Measurements from ENCODE around the gene TIRAP.

The TIRAP gene

DNA sequence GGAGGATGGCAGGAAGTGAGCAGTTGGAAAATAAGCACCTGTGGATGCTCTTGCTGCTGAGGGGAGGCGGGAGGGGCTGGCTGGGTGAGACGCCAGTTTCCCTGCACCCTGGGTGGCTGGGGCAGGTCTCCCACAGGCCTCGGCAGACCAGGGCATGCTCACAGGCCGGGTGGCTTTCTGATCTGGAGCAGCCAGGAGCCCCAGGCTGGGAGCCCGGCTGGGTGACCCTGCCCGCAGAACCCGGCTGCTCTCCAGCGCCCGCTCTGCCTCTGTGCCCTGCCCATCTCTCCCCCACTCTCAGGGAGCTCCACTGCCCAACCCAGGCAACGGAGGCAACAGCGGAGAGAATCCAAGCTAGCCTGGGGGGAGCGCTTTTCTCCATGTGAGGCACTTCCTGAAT is 45.6 kb downstream of the TIRAP start:
- Histone ChIP-seq H3K9ac (no peak overlapping the region), H3K4me2 (no peak overlapping the region), H3K27ac (no peak overlapping the region), H3K4me1 (ENCODE audit: low read depth, poor library complexity, severe bottlenecking) (no peaks in the 10 kb centered on the region), H2AFZ (ENCODE audit: low read depth) (no peak overlapping the region), H3K36me3 (ENCODE audit: insufficient read depth) (no peaks in the 10 kb centered on the region), H3K27me3 (ENCODE audit: insufficient read depth, low read depth) (no peaks in the 10 kb centered on the region), H3K79me2 (ENCODE audit: insufficient read depth, low read depth) (no peaks in the 10 kb centered on the region), H4K20me1 (ENCODE audit: insufficient read depth) (no peaks in the 10 kb centered on the region), H3K4me3 (IDR thresholded peaks at IDR 0.05; ENCODE audit: insufficient read depth, low read depth, low read length) (no peak overlapping the region)
- TF ChIP-seq, protein P1, sequence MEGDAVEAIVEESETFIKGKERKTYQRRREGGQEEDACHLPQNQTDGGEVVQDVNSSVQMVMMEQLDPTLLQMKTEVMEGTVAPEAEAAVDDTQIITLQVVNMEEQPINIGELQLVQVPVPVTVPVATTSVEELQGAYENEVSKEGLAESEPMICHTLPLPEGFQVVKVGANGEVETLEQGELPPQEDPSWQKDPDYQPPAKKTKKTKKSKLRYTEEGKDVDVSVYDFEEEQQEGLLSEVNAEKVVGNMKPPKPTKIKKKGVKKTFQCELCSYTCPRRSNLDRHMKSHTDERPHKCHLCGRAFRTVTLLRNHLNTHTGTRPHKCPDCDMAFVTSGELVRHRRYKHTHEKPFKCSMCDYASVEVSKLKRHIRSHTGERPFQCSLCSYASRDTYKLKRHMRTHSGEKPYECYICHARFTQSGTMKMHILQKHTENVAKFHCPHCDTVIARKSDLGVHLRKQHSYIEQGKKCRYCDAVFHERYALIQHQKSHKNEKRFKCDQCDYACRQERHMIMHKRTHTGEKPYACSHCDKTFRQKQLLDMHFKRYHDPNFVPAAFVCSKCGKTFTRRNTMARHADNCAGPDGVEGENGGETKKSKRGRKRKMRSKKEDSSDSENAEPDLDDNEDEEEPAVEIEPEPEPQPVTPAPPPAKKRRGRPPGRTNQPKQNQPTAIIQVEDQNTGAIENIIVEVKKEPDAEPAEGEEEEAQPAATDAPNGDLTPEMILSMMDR (conservative IDR thresholded peaks at IDR 0.05; ENCODE audit: low read depth, low read length): no peak

DNA sequence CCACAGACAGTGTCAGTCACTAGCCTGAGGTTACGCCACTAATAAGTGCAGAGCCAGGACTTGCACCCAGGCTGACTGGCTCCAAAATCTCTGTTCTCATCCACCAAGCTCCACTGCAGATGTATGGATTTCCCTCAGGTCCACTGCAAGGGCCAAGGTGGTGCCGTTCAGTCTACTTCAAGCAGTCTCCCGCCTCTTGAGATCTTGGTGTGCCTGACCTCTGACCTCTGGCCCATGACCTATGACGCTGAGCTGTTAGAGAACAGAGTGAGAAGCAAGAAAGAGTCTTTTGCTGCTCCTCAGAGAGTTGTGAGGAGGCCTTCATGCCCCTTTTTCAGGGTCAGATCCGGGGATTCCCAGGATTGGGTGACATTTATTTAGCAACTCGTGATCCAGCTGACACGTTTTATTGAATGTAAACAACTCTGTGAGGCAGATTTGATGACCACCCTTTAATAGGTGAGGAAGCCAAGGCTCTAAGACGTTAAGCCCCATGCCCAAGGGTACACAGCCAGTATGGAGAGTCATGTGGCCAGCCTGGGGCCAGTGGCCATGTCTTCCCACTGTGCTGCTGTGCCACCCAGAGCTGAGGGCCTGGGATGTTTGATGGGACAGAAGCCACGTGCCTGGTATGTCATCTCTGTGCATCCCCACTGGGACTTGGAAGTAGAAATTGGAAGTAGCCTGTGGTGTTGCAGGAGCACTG is 46.2 kb downstream of the TIRAP start:
- no peaks in the 10 kb centered on the region for H4K20me1 ChIP-seq (ENCODE audit: insufficient read depth)
- no peak overlapping the region for H3K4me3 ChIP-seq (IDR thresholded peaks at IDR 0.05; ENCODE audit: insufficient read depth, low read depth, low read length)
- no peaks in the 10 kb centered on the region for H3K36me3 ChIP-seq (ENCODE audit: insufficient read depth)
- no peak overlapping the region for H3K9ac ChIP-seq
- no peaks in the 10 kb centered on the region for H3K27me3 ChIP-seq (ENCODE audit: insufficient read depth, low read depth)
- no peaks in the 10 kb centered on the region for H3K79me2 ChIP-seq (ENCODE audit: insufficient read depth, low read depth)
- no peak overlapping the region for H2AFZ ChIP-seq (ENCODE audit: low read depth)
- H3K4me1 ChIP-seq (ENCODE audit: low read depth, poor library complexity, severe bottlenecking): no peaks in the 10 kb centered on the region
- no peak overlapping the region for H3K4me2 ChIP-seq
- TF ChIP-seq, protein P1 (conservative IDR thresholded peaks at IDR 0.05; ENCODE audit: low read depth, low read length): no peak
- no peak overlapping the region for H3K27ac ChIP-seq

DNA sequence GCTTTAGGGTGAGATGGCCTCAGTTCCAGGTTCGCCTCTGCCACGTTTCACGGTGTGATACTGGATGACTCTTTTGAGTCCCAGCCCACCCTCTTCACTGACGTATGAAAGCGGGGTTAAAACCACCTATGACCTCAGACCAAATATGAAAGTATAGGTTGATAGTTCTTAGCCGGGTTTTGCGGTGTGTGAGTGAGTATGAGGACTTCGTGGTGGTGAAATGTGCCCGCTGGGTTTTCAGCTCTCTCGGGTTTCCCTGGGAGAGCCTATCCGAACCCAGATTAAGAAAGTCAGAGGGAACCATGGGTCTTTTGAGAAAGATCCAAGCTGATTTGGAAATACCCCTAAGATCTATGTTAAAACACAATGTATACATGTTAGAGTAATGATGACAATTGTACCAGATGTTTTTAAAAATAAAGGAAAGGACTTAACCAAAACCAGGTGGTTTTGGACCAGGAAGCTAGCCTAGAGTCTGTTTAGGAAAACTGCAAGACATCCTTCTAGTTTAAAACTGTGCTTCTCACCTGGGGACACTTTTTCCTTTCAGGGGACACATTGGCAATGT is 46.8 kb downstream of the TIRAP start:
- Histone ChIP-seq H3K9ac (no peak overlapping the region), H3K79me2 (ENCODE audit: insufficient read depth, low read depth) (no peaks in the 10 kb centered on the region), H3K4me1 (ENCODE audit: low read depth, poor library complexity, severe bottlenecking) (no peaks in the 10 kb centered on the region), H3K4me2 (no peak overlapping the region), H4K20me1 (ENCODE audit: insufficient read depth) (no peaks in the 10 kb centered on the region), H3K27me3 (ENCODE audit: insufficient read depth, low read depth) (no peaks in the 10 kb centered on the region), H2AFZ (ENCODE audit: low read depth) (no peak overlapping the region), H3K4me3 (IDR thresholded peaks at IDR 0.05; ENCODE audit: insufficient read depth, low read depth, low read length) (no peak overlapping the region), H3K36me3 (ENCODE audit: insufficient read depth) (no peaks in the 10 kb centered on the region), H3K27ac (no peak overlapping the region)
- TF ChIP-seq, protein P1 (conservative IDR thresholded peaks at IDR 0.05; ENCODE audit: low read depth, low read length): no peak

DNA sequence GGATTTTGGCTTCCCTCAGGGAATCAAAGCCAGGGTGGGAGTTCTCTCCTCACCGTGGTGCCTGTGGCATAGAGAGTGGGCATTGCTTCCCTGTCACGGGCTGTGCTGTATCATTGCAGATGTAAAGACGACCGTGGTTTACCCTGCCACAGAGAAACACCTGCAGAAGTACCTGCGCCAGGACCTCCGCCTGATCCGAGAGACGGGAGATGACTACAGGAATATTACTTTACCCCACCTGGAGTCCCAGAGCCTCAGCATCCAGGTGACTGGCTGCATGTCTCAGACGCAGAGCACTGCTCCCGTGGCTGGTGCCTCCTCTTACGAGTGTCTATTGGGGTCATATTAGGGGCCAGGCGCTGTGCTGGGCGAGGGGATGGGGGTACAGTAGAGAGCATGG is 48.4 kb downstream of the TIRAP start:
- no peak overlapping the region for H3K4me2 ChIP-seq
- no peaks in the 10 kb centered on the region for H3K79me2 ChIP-seq (ENCODE audit: insufficient read depth, low read depth)
- H3K27ac ChIP-seq: no peak overlapping the region
- no peaks in the 10 kb centered on the region for H3K36me3 ChIP-seq (ENCODE audit: insufficient read depth)
- H3K9ac ChIP-seq: no peak overlapping the region
- no peaks in the 10 kb centered on the region for H3K27me3 ChIP-seq (ENCODE audit: insufficient read depth, low read depth)
- H4K20me1 ChIP-seq (ENCODE audit: insufficient read depth): no peaks in the 10 kb centered on the region
- no peaks in the 10 kb centered on the region for H3K4me1 ChIP-seq (ENCODE audit: low read depth, poor library complexity, severe bottlenecking)
- no peak overlapping the region for H3K4me3 ChIP-seq (IDR thresholded peaks at IDR 0.05; ENCODE audit: insufficient read depth, low read depth, low read length)
- TF ChIP-seq, protein P1 (conservative IDR thresholded peaks at IDR 0.05; ENCODE audit: low read depth, low read length): no peak
- no peak overlapping the region for H2AFZ ChIP-seq (ENCODE audit: low read depth)

All from KMS-11 (cell line).